Measurements from ENCODE around the gene COL19A1. TPM values are rescaled to one million over a fixed set of nuclear protein-coding genes. Genes with fewer than 3 reads are reported as not detected.

The COL19A1 gene
- total RNA-seq, 2 donors from 2014 or later = 0.42 TPM; not detected in 1

DNA sequence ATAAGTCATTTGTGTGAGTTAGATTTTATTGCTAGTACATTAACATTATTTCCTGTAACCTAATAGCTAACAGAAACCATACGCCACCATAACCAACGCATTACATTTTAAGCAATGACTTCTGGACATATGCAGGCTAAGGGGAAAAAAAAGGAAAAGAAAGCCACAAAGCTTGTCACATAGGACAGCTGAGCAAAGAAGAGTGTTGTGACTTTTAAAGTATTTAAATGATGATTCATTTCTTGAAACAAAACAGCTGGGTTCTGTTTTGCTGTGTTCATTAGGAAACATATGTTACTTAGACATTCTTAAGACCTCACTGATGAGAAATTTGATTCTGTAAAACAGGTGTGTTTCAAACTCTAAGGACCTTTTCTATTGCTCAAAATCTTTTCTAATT is 265.2 kb downstream of the COL19A1 start:
- Mint-ChIP-seq H3K27me3 (no peaks in the 10 kb centered on the region), H3K36me3 (no peaks in the 10 kb centered on the region), H3K4me3 (no peak overlapping the region), H3K4me1 (ENCODE audit: low read depth in 2 of 2) (no peaks in the 10 kb centered on the region), H3K9me3 (no peaks in the 10 kb centered on the region), H3K27ac (no peak overlapping the region)
- DNase-seq (ENCODE audit: low spot score) (no peak), ATAC-seq (no peak)

- Mint-ChIP-seq H3K36me3 (no peaks in the 10 kb centered on the region), H3K9me3 (no peaks in the 10 kb centered on the region), H3K27ac (no peak overlapping the region), H3K4me1 (ENCODE audit: low read depth in 2 of 2) (no peaks in the 10 kb centered on the region), H3K27me3 (no peaks in the 10 kb centered on the region), H3K4me3 (no peak overlapping the region)
- ATAC-seq (no peak), DNase-seq (ENCODE audit: low spot score) (no peak)
Measured at GRCh38 chr6:70133246-70133645, 266.9 kb downstream of the COL19A1 start.

DNA sequence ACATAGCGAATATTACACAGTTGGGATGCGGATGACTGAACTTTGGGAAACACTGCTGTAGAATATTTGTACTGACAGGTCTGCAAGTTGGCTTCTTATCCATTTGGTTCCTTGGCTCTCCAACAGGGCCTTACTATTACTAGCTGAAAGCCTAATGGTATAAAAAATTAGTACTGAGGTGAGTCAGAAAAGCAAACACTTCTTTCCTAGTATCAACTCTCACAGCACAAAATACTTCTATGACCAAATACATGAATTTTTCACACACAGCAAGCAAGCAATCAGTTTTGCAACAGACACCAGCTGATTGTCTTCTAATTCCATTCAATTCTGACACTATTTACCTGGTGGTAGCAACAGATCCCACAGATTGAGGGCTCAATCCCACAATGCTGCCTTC is 268.2 kb downstream of the COL19A1 start:
- no peaks in the 10 kb centered on the region for H3K9me3 Mint-ChIP-seq
- no peaks in the 10 kb centered on the region for H3K27me3 Mint-ChIP-seq
- no peak overlapping the region for H3K4me3 Mint-ChIP-seq
- DNase-seq (ENCODE audit: low spot score) (no peak), ATAC-seq (no peak)
- no peaks in the 10 kb centered on the region for H3K36me3 Mint-ChIP-seq
- no peaks in the 10 kb centered on the region for H3K4me1 Mint-ChIP-seq (ENCODE audit: low read depth in 2 of 2)
- no peak overlapping the region for H3K27ac Mint-ChIP-seq

DNA sequence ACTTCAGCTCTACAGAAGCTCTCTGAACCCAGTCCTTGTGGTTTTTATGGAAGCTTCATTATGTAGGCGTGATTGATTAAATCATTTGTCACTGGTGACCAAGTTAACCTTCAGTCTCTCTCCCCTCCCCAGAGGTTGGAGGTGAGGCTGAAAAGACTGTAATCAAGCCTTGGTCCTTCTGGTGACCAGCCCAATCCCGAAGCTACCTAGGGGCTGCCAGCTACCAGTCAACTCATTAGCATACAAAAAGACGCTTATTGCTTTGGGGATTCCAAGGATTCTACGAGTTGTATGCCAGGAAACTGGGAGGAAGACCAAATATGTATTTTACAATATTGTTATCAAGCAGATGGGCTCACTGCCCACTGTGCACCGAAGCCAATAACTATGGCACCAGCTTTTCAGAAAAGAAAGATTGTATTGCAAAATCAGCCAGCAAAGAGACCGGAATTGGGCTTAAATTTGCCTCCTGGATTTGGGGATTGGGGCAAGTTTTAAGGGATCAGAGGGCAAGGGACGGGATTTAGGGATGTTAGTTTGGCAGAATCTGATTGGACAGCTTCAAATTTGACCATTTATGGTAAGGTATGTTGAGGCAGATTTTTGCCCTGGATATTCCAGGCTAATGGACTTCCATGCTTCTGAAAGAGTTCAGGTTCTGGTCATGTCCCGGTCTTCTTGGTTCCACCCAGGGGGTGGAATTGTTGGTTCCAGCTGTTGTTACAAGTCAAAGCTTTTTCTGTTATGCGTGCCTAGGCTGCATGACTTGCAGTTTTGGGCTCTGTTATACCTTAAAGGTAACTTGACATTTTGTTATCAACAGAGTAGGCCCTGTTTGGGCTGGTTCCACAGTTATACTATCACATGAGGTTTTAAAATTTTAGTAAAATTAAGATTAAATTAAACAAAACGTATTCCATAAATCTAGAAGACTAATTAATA is 269.1 kb downstream of the COL19A1 start:
- ATAC-seq = no peak
- Mint-ChIP-seq H3K27me3 (no peaks in the 10 kb centered on the region), H3K27ac (no peak overlapping the region), H3K9me3 (no peaks in the 10 kb centered on the region), H3K36me3 (no peaks in the 10 kb centered on the region), H3K4me3 (no peak overlapping the region), H3K4me1 (ENCODE audit: low read depth in 2 of 2) (no peaks in the 10 kb centered on the region)
- DNase-seq (ENCODE audit: low spot score) = no peak

- ATAC-seq (no peak), DNase-seq (ENCODE audit: low spot score) (no peak)
- Mint-ChIP-seq H3K36me3 (no peaks in the 10 kb centered on the region), H3K27me3 (no peaks in the 10 kb centered on the region), H3K4me3 (no peak overlapping the region), H3K9me3 (no peaks in the 10 kb centered on the region), H3K27ac (no peak overlapping the region), H3K4me1 (ENCODE audit: low read depth in 2 of 2) (no peaks in the 10 kb centered on the region)
Measured at GRCh38 chr6:70136996-70137395, 270.6 kb downstream of the COL19A1 start.

DNA sequence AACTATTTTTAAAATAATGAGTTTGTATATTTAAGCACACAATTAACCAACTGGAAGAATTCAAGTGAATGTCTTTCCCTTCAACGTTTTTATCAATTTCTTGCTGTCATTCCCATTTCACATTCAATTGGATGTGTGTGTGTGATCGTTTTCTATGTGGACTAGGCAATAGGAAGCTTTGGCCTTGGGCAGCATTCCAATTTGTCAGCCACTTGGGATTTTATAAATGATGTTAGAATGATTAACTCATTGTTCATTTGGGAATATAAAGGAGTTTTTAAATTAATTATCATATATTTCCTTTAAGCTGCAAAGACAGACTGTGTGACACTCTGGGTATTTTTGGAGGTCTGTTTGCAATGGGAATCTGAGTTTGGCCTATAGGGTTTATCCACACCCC is 274.1 kb downstream of the COL19A1 start:
- no peaks in the 10 kb centered on the region for H3K4me1 Mint-ChIP-seq (ENCODE audit: low read depth in 2 of 2)
- no peak for DNase-seq (ENCODE audit: low spot score)
- H3K9me3 Mint-ChIP-seq = peaks cover 2% of the 10 kb centered on the region
- no peak for ATAC-seq
- H3K4me3 Mint-ChIP-seq = no peak overlapping the region
- no peaks in the 10 kb centered on the region for H3K36me3 Mint-ChIP-seq
- no peak overlapping the region for H3K27ac Mint-ChIP-seq
- no peaks in the 10 kb centered on the region for H3K27me3 Mint-ChIP-seq

DNA sequence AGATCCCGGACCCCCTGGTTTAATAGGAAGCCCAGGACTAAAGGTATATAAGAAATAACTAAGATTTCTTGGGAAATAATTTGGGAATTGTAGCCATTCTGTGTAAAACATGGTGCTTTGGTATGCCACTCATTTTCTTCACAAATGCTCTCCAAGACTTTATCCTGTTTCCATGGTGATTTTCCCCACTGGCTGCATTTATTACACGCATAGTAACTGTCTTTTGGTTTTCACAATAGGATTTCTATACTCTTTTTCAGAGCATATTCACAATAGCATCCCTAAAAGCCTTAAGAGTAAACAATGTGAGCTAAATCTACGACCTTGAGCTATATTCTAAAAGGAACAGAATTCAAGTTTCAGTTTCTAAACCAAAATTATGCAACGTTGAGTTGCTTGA is 275.7 kb downstream of the COL19A1 start:
- H3K36me3 Mint-ChIP-seq = no peaks in the 10 kb centered on the region
- no peaks in the 10 kb centered on the region for H3K4me1 Mint-ChIP-seq (ENCODE audit: low read depth in 2 of 2)
- H3K9me3 Mint-ChIP-seq = peaks cover 2% of the 10 kb centered on the region
- no peak overlapping the region for H3K27ac Mint-ChIP-seq
- DNase-seq (ENCODE audit: low spot score) = no peak
- no peak overlapping the region for H3K4me3 Mint-ChIP-seq
- ATAC-seq = no peak
- H3K27me3 Mint-ChIP-seq = no peaks in the 10 kb centered on the region

DNA sequence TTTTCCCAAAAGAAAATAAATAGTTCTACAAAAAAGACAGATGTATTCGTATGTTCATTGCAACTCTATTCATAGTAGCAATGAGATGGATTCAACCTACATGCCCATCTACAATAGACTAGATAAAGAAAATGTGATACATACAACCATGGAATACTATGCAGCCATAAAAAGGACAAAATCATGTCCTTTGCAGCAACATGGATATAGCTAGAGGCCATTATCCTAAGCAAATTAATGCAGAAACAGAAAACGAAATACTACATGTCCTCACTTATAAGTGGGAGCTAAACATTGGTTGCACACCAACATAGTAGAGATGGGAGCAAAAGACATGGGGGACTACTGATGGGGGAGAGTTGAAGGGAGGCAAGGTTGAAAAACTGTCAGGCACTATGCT is 278.8 kb downstream of the COL19A1 start:
- Mint-ChIP-seq H3K9me3 (peaks cover 2% of the 10 kb centered on the region), H3K36me3 (no peaks in the 10 kb centered on the region), H3K4me1 (ENCODE audit: low read depth in 2 of 2) (no peaks in the 10 kb centered on the region), H3K4me3 (no peak overlapping the region), H3K27ac (no peak overlapping the region), H3K27me3 (no peaks in the 10 kb centered on the region)
- DNase-seq (ENCODE audit: low spot score) = no peak
- no peak for ATAC-seq

DNA sequence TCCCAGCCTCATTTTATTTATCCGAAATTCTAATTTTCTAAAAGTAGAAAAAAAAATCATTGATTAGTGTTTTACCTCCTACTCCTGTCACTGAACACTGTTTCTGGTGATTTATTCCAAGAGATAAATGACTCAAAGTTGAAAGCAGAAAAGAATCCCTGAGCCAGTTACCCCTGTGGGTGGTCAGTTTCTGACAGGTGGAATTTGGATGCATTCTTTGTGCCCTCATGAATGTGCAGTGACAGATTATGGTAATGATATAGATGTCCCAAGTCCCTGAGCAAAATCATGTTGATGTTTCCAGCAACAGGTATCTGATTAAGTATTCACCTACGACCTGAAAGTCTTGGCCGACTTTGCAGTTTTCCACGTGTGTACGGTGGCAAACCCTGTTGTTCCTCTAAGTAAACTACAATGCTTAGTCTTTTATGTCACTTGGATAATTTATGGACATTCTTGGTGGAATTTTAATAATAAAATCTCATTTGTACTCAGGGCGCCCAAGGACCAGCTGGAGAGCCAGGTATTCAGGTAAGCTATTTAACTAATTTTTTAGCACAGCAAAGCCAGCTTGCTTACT is 282.9 kb downstream of the COL19A1 start:
- no peaks in the 10 kb centered on the region for H3K4me1 Mint-ChIP-seq (ENCODE audit: low read depth in 2 of 2)
- ATAC-seq (no peak), DNase-seq (ENCODE audit: low spot score) (no peak)
- H3K27ac Mint-ChIP-seq = no peak overlapping the region
- no peaks in the 10 kb centered on the region for H3K36me3 Mint-ChIP-seq
- H3K9me3 Mint-ChIP-seq = peaks cover 2% of the 10 kb centered on the region
- H3K4me3 Mint-ChIP-seq = no peak overlapping the region
- H3K27me3 Mint-ChIP-seq = no peaks in the 10 kb centered on the region

GRCh38 chr6:70150521-70150920 is 284.2 kb downstream of the COL19A1 start:
- no peaks in the 10 kb centered on the region for H3K4me1 Mint-ChIP-seq (ENCODE audit: low read depth in 2 of 2)
- DNase-seq (ENCODE audit: low spot score) = no peak
- no peaks in the 10 kb centered on the region for H3K9me3 Mint-ChIP-seq
- no peak overlapping the region for H3K27ac Mint-ChIP-seq
- no peaks in the 10 kb centered on the region for H3K27me3 Mint-ChIP-seq
- H3K4me3 Mint-ChIP-seq = no peak overlapping the region
- no peak for ATAC-seq
- H3K36me3 Mint-ChIP-seq = no peaks in the 10 kb centered on the region

- Mint-ChIP-seq H3K9me3 (no peaks in the 10 kb centered on the region), H3K4me3 (no peak overlapping the region), H3K36me3 (no peaks in the 10 kb centered on the region), H3K27ac (no peak overlapping the region), H3K27me3 (no peaks in the 10 kb centered on the region), H3K4me1 (ENCODE audit: low read depth in 2 of 2) (no peaks in the 10 kb centered on the region)
- DNase-seq (ENCODE audit: low spot score) (no peak), ATAC-seq (no peak)
Measured at GRCh38 chr6:70151616-70152015, 285.3 kb downstream of the COL19A1 start.

DNA sequence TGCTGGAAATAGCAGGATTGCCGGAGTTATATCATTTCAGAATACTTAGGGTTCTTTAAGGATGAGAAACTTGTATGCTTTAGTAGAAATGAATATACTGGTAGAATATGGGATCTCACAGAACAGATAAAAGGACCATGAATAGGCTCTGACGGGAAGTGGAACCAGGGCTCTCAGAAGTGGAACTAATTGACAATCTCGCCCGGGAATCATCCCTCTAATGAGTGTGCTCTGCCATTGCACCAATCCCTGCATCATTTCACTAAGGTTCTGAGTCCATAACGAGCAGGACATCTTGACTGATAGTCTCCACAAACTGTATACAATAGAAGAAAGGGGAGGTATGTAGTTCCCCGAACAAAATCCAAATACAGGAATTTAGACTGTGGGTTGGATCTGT is 286.4 kb downstream of the COL19A1 start:
- Mint-ChIP-seq H3K36me3 (no peaks in the 10 kb centered on the region), H3K4me1 (ENCODE audit: low read depth in 2 of 2) (no peaks in the 10 kb centered on the region), H3K27ac (no peak overlapping the region), H3K9me3 (no peaks in the 10 kb centered on the region), H3K4me3 (no peak overlapping the region), H3K27me3 (no peaks in the 10 kb centered on the region)
- no peak for ATAC-seq
- DNase-seq (ENCODE audit: low spot score) = no peak

GRCh38 chr6:70157086-70157485 is 290.7 kb downstream of the COL19A1 start:
- Mint-ChIP-seq H3K4me1 (ENCODE audit: low read depth in 2 of 2) (no peaks in the 10 kb centered on the region), H3K4me3 (no peak overlapping the region), H3K27ac (no peak overlapping the region), H3K27me3 (no peaks in the 10 kb centered on the region), H3K9me3 (no peaks in the 10 kb centered on the region), H3K36me3 (no peaks in the 10 kb centered on the region)
- DNase-seq (ENCODE audit: low spot score) = no peak
- ATAC-seq = no peak

GRCh38 chr6:70160276-70160675 is 293.9 kb downstream of the COL19A1 start:
- Mint-ChIP-seq H3K4me3 (no peak overlapping the region), H3K27me3 (no peaks in the 10 kb centered on the region), H3K4me1 (ENCODE audit: low read depth in 2 of 2) (no peaks in the 10 kb centered on the region), H3K9me3 (no peaks in the 10 kb centered on the region), H3K27ac (no peak overlapping the region), H3K36me3 (no peaks in the 10 kb centered on the region)
- ATAC-seq (no peak), DNase-seq (ENCODE audit: low spot score) (no peak)
